Bone marrow (tissue), 2 donors: ENCODE data around the gene TIMM23.
"Not testable (repeated sequence)": the region's sequence is repeated elsewhere in the genome, so short reads cannot be mapped to it uniquely, and the experiment has no call there.

ENCODE experiments used
- DNase-seq, 2 donors: peaks; one replicate each; lab custom pipeline; 2025; lab: John Stamatoyannopoulos, UW

TIMM23 gene

GRCh38 chr10:45997557-45997956 lies 25.3 kb downstream of the TIMM23 start:
- DNase-seq = no peak

GRCh38 chr10:45997994-45998763 lies 25.9 kb downstream of the TIMM23 start:
- no peak for DNase-seq

- not testable (repeated sequence) for DNase-seq
Observed at GRCh38 chr10:45999955-46000354, 27.7 kb downstream of the TIMM23 start.

- no peak for DNase-seq
Observed at GRCh38 chr10:46000538-46000937, 28.2 kb downstream of the TIMM23 start.

GRCh38 chr10:46001187-46001756 lies 29.0 kb downstream of the TIMM23 start:
- no peak for DNase-seq

- DNase-seq = not testable (repeated sequence)
Observed at GRCh38 chr10:46002189-46002687, 29.9 kb downstream of the TIMM23 start.

- DNase-seq = no peak
Observed at GRCh38 chr10:46002916-46003693, 30.8 kb downstream of the TIMM23 start.

GRCh38 chr10:46004963-46005362 lies 32.7 kb downstream of the TIMM23 start:
- DNase-seq = no peak

- DNase-seq = no peak
Observed at GRCh38 chr10:46005383-46005782, 33.1 kb downstream of the TIMM23 start.

- DNase-seq = no peak
Observed at GRCh38 chr10:46006219-46006618, 33.9 kb downstream of the TIMM23 start.

GRCh38 chr10:46012746-46013145 lies 40.5 kb downstream of the TIMM23 start:
- DNase-seq = no peak

- no peak for DNase-seq
Observed at GRCh38 chr10:46014206-46014605, 41.9 kb downstream of the TIMM23 start.

- DNase-seq = no peak
Observed at GRCh38 chr10:46014683-46015405, 42.6 kb downstream of the TIMM23 start.

GRCh38 chr10:46016190-46016589 lies 43.9 kb downstream of the TIMM23 start:
- no peak for DNase-seq

GRCh38 chr10:46016811-46017210 lies 44.5 kb downstream of the TIMM23 start:
- no peak for DNase-seq

GRCh38 chr10:46017733-46018132 lies 45.4 kb downstream of the TIMM23 start:
- no peak for DNase-seq

GRCh38 chr10:46018453-46019176 lies 46.3 kb downstream of the TIMM23 start:
- DNase-seq = peak in 1 of 2 donors; percentile 8

- DNase-seq = no peak
Observed at GRCh38 chr10:46019177-46019528, 46.9 kb downstream of the TIMM23 start.

GRCh38 chr10:46019569-46020343 lies 47.5 kb downstream of the TIMM23 start:
- no peak for DNase-seq

- no peak for DNase-seq
Observed at GRCh38 chr10:46020344-46020657, 48.0 kb downstream of the TIMM23 start.
